ES-I3 (cell line): Measurements from ENCODE around the gene ACBD6.

Experiments used
- H3K36me3 ChIP-seq: 2 replicates; pipeline ENCODE4 v1.6.1; 2013; ENCODE audit warnings: mild to moderate bottlenecking, low read length, control low read depth, moderate library complexity; ENCODE audit not compliant: insufficient read depth
- H3K4me1 ChIP-seq: 2 replicates; pipeline ENCODE4 v1.6.1; 2013; ENCODE audit warnings: mild to moderate bottlenecking, control low read depth, low read length; ENCODE audit not compliant: insufficient read depth
- H3K9ac ChIP-seq: 2 replicates; pipeline ENCODE4 v1.6.1; 2013; ENCODE audit warnings: low read depth, mild to moderate bottlenecking, low read length, moderate library complexity
- H3K9me3 ChIP-seq: 2 replicates; pipeline ENCODE4 v1.6.1; 2013; ENCODE audit warnings: mild to moderate bottlenecking, low read length, moderate library complexity; ENCODE audit not compliant: control insufficient read depth, insufficient read depth

Gene ACBD6

GRCh38 chr1:180327089-180327488, 175.3 kb downstream of the ACBD6 start:
- Histone ChIP-seq H3K36me3 (no peaks in the 10 kb centered on the region), H3K9ac (no peak overlapping the region), H3K9me3 (peaks cover 2% of the 10 kb centered on the region; the same call in 1 of the 2 replicates), H3K4me1 (no peaks in the 10 kb centered on the region)

DNA sequence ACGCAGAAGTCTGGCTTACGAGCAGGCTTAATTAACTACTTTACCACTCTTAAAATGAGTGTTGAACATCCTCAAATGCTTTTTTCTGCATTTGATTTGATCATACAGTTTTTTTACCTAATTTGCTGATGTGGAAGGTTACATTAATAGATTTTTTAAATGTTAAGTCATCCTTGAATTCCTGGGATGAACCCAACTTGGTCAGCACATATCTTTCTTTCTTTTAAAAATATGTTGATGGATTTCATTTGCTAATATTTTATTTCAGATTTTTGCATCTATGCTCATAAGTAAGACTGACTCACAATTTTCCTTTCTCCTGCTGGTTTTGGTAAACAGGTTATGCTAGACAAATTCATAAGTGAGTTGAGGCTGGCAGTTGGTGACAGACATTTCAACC, 189.5 kb downstream of the ACBD6 start:
- H3K36me3 ChIP-seq, result 0 out of 2 replicates have a peak, but pooled peaks cover 4% of the 10 kb centered on the region
- H3K9me3 ChIP-seq, result no peaks in the 10 kb centered on the region
- no peak overlapping the region for H3K9ac ChIP-seq
- H3K4me1 ChIP-seq, result peaks cover 9% of the 10 kb centered on the region

- H3K36me3 ChIP-seq, result 0 out of 2 replicates have a peak, but pooled peaks cover 4% of the 10 kb centered on the region
- no peaks in the 10 kb centered on the region for H3K9me3 ChIP-seq
- H3K9ac ChIP-seq, result no peak overlapping the region
- peaks cover 9% of the 10 kb centered on the region for H3K4me1 ChIP-seq
These were observed 191.2 kb downstream of the ACBD6 start for GRCh38 chr1:180311011-180311730.

- no peaks in the 10 kb centered on the region for H3K9me3 ChIP-seq
- 0 out of 2 replicates have a peak, but pooled peaks cover 4% of the 10 kb centered on the region for H3K36me3 ChIP-seq
- H3K9ac ChIP-seq, result no peak overlapping the region
- peaks cover 9% of the 10 kb centered on the region for H3K4me1 ChIP-seq
These were observed 192.3 kb downstream of the ACBD6 start for GRCh38 chr1:180310095-180310494.

DNA sequence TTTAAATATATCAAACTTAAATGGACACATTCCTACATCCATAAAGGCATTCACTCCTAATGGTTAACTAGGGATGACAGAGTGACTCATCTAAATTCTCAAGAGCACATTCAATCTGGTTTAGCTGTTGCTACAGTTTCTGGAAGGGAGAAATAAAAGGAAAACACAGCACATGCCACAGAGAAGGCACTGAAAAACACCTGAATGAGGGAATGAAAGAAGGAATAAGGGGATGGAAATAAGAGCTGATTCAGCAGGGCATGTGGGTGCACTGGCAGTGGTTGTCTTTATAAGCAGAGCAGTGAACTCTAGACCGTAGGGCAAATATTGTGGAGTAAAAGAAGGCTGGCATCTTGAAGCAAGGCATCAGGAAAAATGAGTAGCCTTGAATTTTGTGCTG, 193.0 kb downstream of the ACBD6 start:
- Histone ChIP-seq H3K9me3 (no peaks in the 10 kb centered on the region), H3K4me1 (peaks cover 9% of the 10 kb centered on the region), H3K9ac (no peak overlapping the region), H3K36me3 (0 out of 2 replicates have a peak, but pooled peaks cover 4% of the 10 kb centered on the region)

DNA sequence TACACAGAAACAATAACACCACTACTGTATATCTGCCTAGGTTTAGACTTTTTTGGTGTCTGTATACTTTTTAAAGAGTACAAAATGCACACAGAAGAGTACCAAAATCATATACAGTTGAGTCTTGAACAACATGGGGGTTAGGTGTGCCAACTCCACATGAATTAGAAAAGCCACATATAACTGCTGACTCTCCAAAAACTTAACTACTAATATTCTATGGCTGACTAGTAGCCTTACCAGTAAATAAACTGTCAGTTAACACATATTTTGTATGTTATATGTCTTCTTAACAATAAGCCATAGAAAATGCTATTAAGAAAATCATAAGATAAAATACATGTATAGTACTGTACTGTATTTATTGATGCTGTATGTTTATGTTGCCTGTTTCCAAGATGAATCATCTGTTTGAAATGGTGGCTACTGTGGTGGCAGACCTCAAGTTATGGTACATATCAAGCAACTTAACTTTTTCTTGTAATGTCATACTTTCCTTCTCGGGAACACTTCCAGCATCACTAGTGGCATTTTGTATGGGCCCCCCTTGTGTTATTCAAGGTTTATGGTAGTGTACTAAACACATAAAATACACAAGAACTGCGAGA, 201.1 kb downstream of the ACBD6 start:
- H3K36me3 ChIP-seq, result no peaks in the 10 kb centered on the region
- H3K9me3 ChIP-seq, result no peaks in the 10 kb centered on the region

GRCh38 chr1:180299479-180300221, 202.7 kb downstream of the ACBD6 start:
- Histone ChIP-seq H3K36me3 (no peaks in the 10 kb centered on the region), H3K9me3 (no peaks in the 10 kb centered on the region), H3K9ac (no peak overlapping the region), H3K4me1 (no peaks in the 10 kb centered on the region)

More for the DNA sequence above, 201.1 kb downstream of the ACBD6 start:
- Histone ChIP-seq H3K4me1 (no peaks in the 10 kb centered on the region), H3K9ac (no peak overlapping the region)

- H3K4me1 ChIP-seq, result no peaks in the 10 kb centered on the region
- H3K36me3 ChIP-seq, result no peaks in the 10 kb centered on the region
- H3K9me3 ChIP-seq, result no peaks in the 10 kb centered on the region
- no peak overlapping the region for H3K9ac ChIP-seq
These were observed 206.4 kb downstream of the ACBD6 start for GRCh38 chr1:180295999-180296398.

DNA sequence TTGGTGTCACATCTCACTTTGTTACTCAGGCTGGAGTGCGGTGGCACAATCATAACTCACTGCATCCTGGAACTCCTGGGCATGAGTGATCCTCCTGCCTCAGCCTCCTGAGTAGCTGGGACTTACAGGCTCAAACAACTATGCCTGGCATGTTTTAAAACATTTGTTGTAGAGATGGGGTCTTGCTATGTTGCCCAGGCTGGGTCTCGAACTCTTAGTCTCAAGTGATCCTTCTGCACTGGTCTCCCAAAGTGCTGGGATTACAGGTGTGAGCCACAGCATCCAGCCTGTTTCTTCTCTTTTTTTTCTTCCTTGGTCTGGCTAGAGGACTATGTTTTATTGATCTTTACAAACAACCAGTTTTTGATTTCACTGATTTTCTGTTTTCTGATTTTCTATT, 207.7 kb downstream of the ACBD6 start:
- Histone ChIP-seq H3K4me1 (no peaks in the 10 kb centered on the region), H3K9ac (no peak overlapping the region), H3K36me3 (no peaks in the 10 kb centered on the region), H3K9me3 (no peaks in the 10 kb centered on the region)

- Histone ChIP-seq H3K9me3 (no peaks in the 10 kb centered on the region), H3K36me3 (no peaks in the 10 kb centered on the region), H3K9ac (no peak overlapping the region), H3K4me1 (no peaks in the 10 kb centered on the region)
These were observed 211.4 kb downstream of the ACBD6 start for GRCh38 chr1:180291004-180291403.

- Histone ChIP-seq H3K9me3 (no peaks in the 10 kb centered on the region), H3K9ac (no peak overlapping the region), H3K4me1 (no peaks in the 10 kb centered on the region), H3K36me3 (no peaks in the 10 kb centered on the region)
These were observed 211.9 kb downstream of the ACBD6 start for GRCh38 chr1:180290265-180291001.

DNA sequence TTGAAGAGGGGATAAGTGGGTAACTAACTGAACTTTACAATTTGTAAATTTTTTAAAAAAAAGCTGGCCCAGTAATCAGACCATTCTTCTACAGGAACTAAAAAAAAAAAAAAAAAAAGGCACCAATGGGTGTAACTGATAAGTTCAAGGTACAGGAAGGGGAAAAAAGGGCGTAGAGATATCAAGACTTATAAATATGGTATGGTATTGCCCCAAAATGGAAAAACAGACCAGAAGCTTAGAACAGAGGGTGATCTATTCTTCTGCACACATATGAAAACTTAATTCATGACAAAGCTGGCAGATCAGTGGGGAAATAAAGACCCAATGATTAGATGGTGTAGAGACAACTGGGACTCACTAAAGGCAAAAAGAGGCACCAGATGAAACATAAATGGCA, 213.4 kb downstream of the ACBD6 start:
- no peaks in the 10 kb centered on the region for H3K9me3 ChIP-seq
- H3K36me3 ChIP-seq, result no peaks in the 10 kb centered on the region; the same call in 1 of the 2 replicates
- H3K4me1 ChIP-seq, result no peaks in the 10 kb centered on the region
- H3K9ac ChIP-seq, result no peak overlapping the region

- Histone ChIP-seq H3K4me1 (no peaks in the 10 kb centered on the region), H3K9me3 (no peaks in the 10 kb centered on the region), H3K36me3 (no peaks in the 10 kb centered on the region; the same call in 1 of the 2 replicates), H3K9ac (no peak overlapping the region)
These were observed 214.2 kb downstream of the ACBD6 start for GRCh38 chr1:180287988-180288705.

- no peaks in the 10 kb centered on the region for H3K9me3 ChIP-seq
- no peak overlapping the region for H3K9ac ChIP-seq
- H3K36me3 ChIP-seq, result no peaks in the 10 kb centered on the region; the same call in 1 of the 2 replicates
- H3K4me1 ChIP-seq, result no peaks in the 10 kb centered on the region
These were observed 216.0 kb downstream of the ACBD6 start for GRCh38 chr1:180286417-180286816.
